LNCaP clone FGC (cell line): Measurements from ENCODE around the gene TPP2.

Source experiments
- DNase-seq: peaks from one replicate; pipeline ENCODE4 v3.0.0-alpha.2; 2011; ENCODE audit warnings: low read depth
- H3K4me3 ChIP-seq: 2 replicates; pipeline ENCODE4 v1.5.1; 2011; ENCODE audit warnings: mild to moderate bottlenecking, low read depth, low read length, control low read depth
- TF ChIP-seq, protein P1 (sequence below): IDR thresholded peaks from 2 replicates; pipeline ENCODE4 v1.5.1; 2012; ENCODE audit warnings: mild to moderate bottlenecking; ENCODE audit not compliant: control insufficient read depth, insufficient read depth; ENCODE audit errors: extremely low read depth

TPP2 gene

DNA sequence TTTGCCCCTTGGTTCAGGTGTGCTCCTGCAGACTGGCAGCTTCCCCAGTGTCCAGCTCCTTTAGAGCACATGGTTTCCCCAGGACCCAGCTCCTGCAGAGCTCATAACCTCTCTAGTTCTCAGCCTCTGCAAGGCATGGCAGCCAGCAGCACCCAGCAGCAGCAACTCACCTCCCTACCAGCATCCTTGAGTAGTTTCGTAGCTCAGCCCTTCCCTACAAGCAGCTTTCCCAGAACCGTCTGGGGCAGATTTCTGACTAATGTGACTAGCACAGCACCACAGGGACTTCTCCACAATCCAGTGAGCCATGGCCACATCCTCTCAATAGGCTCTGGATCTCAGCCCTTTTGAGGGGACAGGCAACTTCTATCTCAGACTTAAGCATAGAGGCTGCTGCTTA is 112.2 kb downstream of the TPP2 start:
- TF ChIP-seq, protein P1, sequence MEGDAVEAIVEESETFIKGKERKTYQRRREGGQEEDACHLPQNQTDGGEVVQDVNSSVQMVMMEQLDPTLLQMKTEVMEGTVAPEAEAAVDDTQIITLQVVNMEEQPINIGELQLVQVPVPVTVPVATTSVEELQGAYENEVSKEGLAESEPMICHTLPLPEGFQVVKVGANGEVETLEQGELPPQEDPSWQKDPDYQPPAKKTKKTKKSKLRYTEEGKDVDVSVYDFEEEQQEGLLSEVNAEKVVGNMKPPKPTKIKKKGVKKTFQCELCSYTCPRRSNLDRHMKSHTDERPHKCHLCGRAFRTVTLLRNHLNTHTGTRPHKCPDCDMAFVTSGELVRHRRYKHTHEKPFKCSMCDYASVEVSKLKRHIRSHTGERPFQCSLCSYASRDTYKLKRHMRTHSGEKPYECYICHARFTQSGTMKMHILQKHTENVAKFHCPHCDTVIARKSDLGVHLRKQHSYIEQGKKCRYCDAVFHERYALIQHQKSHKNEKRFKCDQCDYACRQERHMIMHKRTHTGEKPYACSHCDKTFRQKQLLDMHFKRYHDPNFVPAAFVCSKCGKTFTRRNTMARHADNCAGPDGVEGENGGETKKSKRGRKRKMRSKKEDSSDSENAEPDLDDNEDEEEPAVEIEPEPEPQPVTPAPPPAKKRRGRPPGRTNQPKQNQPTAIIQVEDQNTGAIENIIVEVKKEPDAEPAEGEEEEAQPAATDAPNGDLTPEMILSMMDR: no peak
- no peak for DNase-seq
- no peak overlapping the region for H3K4me3 ChIP-seq

DNA sequence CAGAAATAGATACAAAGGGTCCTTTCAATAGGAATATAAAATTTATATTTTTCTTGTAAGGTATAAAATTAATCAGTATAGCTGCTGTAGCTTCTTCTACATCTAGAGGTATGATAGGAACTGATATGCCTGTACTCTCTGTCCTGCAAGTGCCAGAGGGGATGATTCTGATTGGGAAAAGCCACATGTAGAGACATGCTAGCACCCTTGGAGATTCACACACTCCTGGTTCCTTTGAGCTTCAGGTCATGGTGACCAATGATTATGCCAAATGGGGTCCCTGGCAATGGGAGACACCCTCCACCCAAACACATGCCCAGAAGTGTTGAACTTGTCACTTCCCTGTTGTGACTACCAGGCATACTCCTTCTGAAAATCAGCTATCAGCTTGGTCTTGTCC is 112.8 kb downstream of the TPP2 start:
- DNase-seq: no peak
- no peak overlapping the region for H3K4me3 ChIP-seq
- TF ChIP-seq, protein P1: no peak

DNA sequence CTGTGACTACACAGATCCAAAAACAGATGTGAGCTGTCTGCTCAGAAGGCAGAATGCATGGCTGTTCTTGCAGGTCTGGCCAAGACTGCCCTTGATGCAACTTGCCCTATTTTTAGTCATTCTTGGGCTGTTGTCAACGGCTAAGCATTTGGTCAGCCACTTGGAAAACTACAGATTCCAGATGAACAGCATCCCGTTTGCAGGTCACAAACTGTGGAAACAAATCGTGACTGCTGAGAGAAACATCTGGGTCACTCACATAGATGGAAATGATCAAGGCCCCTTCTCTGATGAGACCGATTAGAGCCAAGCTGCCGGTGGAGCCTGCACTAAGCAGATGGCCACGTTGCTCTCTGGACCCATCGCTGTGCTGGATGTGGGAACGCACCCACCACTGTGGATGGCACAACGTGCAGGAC is 113.5 kb downstream of the TPP2 start:
- DNase-seq: no peak
- no peak overlapping the region for H3K4me3 ChIP-seq
- TF ChIP-seq, protein P1: no peak

DNA sequence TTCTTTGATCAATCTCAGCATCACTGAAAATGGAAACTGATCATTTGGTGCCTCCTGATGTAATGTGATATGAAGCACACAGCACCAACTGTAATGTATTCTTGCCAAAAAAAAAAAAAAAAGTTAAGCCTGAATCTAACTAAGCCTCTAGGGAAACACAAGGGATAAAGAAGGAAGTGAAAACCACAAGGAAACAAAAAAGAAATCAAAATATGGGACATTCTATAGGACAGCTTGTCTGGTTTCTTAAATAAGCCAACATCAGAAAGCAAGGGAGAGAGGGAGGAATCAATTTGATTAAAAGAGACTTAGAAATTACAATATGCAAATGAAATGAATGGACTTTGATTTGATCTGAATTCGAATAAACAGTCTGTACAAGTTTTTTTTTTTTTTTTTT is 118.7 kb downstream of the TPP2 start:
- no peak for DNase-seq
- TF ChIP-seq, protein P1: no peak
- H3K4me3 ChIP-seq: no peak overlapping the region

DNA sequence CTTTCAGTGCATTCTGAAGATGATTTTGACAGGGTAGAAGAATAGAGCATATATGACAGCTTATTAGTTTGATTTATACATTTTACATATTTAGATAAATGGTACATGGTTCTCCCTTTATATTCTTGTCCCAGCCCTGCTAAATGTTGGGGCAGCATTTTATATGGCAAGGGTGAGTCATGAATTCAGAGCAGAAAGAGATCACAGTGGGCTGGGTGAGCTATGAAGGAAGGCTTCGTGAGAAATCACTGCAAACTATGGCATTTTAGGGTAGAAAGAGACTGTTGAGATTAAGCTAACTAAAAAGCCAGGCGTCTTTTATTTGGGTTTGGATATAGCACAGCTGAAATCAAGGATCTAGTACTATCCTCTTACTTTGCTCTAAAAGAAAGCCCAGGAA is 122.0 kb downstream of the TPP2 start:
- no peak for DNase-seq
- H3K4me3 ChIP-seq: no peak overlapping the region
- TF ChIP-seq, protein P1: no peak

DNA sequence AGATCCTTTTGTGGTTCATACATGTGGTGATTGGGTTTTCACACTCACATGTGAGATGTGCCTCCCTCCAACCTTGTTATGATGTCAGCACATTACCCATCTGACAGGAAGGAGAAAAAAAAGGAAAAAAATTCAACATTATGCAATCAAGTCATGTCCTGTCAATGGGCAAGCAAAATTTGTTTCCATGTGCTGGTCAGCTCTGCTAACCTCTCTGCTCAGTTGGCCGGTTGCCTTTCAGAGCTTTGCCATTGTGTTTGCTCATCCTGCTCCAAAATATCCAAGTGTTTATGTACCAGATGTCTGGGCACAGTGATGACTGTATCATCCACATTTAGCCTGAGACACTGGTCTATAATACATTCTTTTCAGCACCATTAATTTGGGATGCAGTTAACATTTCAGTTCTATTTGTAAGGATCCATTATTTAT is 125.0 kb downstream of the TPP2 start:
- TF ChIP-seq, protein P1: no peak
- no peak for DNase-seq
- no peak overlapping the region for H3K4me3 ChIP-seq

DNA sequence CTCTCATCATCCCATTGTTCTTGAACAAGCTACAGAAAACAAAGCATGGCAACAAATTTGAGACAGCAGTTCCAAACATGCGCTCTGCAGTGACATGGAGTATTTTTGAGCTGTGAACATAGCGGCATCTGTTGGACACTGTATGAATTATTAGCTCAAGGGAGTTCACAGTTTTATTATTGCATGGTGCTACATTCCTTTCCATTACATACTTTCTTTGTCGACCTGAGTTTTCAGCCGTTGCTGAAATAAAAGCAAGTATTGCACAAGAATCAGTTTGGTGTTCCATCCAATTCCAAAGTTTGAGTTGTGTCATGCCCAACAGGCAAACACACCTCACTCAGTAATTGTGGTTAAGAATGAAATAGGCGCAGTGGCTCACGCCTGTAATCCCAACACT is 128.1 kb downstream of the TPP2 start:
- TF ChIP-seq, protein P1: peak; percentile 70
- no peak overlapping the region for H3K4me3 ChIP-seq
- peak; percentile 28 for DNase-seq
